NB4 (cell line): ENCODE measurements around the gene TOMM20.

Experiments
- MAX ChIP-seq: IDR thresholded peaks from 2 replicates; pipeline ENCODE4 v1.6.1; 2011; ENCODE audit warnings: low read depth, low read length
- POLR2A ChIP-seq: IDR thresholded peaks from 2 replicates; pipeline ENCODE4 v1.6.1; 2011; ENCODE audit warnings: mild to moderate bottlenecking; ENCODE audit not compliant: insufficient read length; ENCODE audit errors: extremely low read depth
- TF ChIP-seq, protein P1 (sequence below): IDR thresholded peaks from one replicate; pipeline ENCODE4 v1.5.1; 2012; ENCODE audit warnings: low read depth, low read length

- TF ChIP-seq POLR2A (no peak), MAX (no peak)
- TF ChIP-seq, protein P1, sequence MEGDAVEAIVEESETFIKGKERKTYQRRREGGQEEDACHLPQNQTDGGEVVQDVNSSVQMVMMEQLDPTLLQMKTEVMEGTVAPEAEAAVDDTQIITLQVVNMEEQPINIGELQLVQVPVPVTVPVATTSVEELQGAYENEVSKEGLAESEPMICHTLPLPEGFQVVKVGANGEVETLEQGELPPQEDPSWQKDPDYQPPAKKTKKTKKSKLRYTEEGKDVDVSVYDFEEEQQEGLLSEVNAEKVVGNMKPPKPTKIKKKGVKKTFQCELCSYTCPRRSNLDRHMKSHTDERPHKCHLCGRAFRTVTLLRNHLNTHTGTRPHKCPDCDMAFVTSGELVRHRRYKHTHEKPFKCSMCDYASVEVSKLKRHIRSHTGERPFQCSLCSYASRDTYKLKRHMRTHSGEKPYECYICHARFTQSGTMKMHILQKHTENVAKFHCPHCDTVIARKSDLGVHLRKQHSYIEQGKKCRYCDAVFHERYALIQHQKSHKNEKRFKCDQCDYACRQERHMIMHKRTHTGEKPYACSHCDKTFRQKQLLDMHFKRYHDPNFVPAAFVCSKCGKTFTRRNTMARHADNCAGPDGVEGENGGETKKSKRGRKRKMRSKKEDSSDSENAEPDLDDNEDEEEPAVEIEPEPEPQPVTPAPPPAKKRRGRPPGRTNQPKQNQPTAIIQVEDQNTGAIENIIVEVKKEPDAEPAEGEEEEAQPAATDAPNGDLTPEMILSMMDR, result no peak
These were observed 55.2 kb downstream of the TOMM20 start for GRCh38 chr1:235073331-235073967.
